Measurements from ENCODE around the gene AGBL3.

The AGBL3 gene

GRCh38 chr7:135150072-135150782 lies 163.9 kb downstream of the AGBL3 start:
- no peak for DNase-seq

GRCh38 chr7:135151132-135151531 lies 164.8 kb downstream of the AGBL3 start:
- DNase-seq, result no peak

- no peak for DNase-seq
Observed at GRCh38 chr7:135151533-135151932, 165.2 kb downstream of the AGBL3 start.

GRCh38 chr7:135152442-135152841 lies 166.1 kb downstream of the AGBL3 start:
- no peak for DNase-seq

- no peak for DNase-seq
Observed at GRCh38 chr7:135154734-135155133, 168.4 kb downstream of the AGBL3 start.

- no peak for DNase-seq
Observed at GRCh38 chr7:135156290-135156689, 170.0 kb downstream of the AGBL3 start.

GRCh38 chr7:135158141-135158655 lies 171.9 kb downstream of the AGBL3 start:
- DNase-seq, result no peak

GRCh38 chr7:135158874-135159273 lies 172.6 kb downstream of the AGBL3 start:
- DNase-seq, result no peak

GRCh38 chr7:135159359-135160085 lies 173.2 kb downstream of the AGBL3 start:
- no peak for DNase-seq

GRCh38 chr7:135160098-135160857 lies 174.0 kb downstream of the AGBL3 start:
- no peak for DNase-seq

- DNase-seq, result no peak
Observed at GRCh38 chr7:135160858-135161653, 174.7 kb downstream of the AGBL3 start.

GRCh38 chr7:135161669-135162068 lies 175.4 kb downstream of the AGBL3 start:
- DNase-seq, result no peak

- no peak for DNase-seq
Observed at GRCh38 chr7:135162382-135163001, 176.2 kb downstream of the AGBL3 start.

- DNase-seq, result no peak
Observed at GRCh38 chr7:135164357-135165061, 178.2 kb downstream of the AGBL3 start.

- DNase-seq, result no peak
Observed at GRCh38 chr7:135165862-135166261, 179.6 kb downstream of the AGBL3 start.

GRCh38 chr7:135166338-135166990 lies 180.2 kb downstream of the AGBL3 start:
- no peak for DNase-seq

- no peak for DNase-seq
Observed at GRCh38 chr7:135167365-135167917, 181.1 kb downstream of the AGBL3 start.

- no peak for DNase-seq
Observed at GRCh38 chr7:135168001-135168400, 181.7 kb downstream of the AGBL3 start.

- no peak for DNase-seq
Observed at GRCh38 chr7:135168489-135169140, 182.3 kb downstream of the AGBL3 start.
